Mucosa of rectum (tissue), 2 donors: ENCODE data around the gene DNAH17.

Experiments used
- H3K27ac ChIP-seq, 2 donors: one replicate each; pipeline ENCODE4 v1.7.0; 2013; ENCODE audit warnings: inconsistent platforms in 2 of 2, low read depth in 2 of 2, low read length in 2 of 2
- H3K27me3 ChIP-seq, 2 donors: one replicate each; pipeline ENCODE4 v1.7.0; 2013; ENCODE audit warnings: low read length in 2 of 2; ENCODE audit not compliant: control insufficient read depth in 2 of 2, insufficient read depth in 2 of 2
- H3K36me3 ChIP-seq, 2 donors: one replicate each; pipeline ENCODE4 v1.7.0; 2013; ENCODE audit warnings: low read length in 2 of 2; ENCODE audit not compliant: control insufficient read depth in 2 of 2, insufficient read depth in 2 of 2
- H3K4me1 ChIP-seq, 2 donors: one replicate each; pipeline ENCODE4 v1.7.0; 2013; ENCODE audit warnings: low read length in 2 of 2, mild to moderate bottlenecking in 1 of 2; ENCODE audit not compliant: control insufficient read depth in 2 of 2, insufficient read depth in 2 of 2
- H3K4me3 ChIP-seq, 2 donors: one replicate each; pipeline ENCODE4 v1.7.0; 2013; ENCODE audit warnings: low read length in 2 of 2
- H3K9ac ChIP-seq, 2 donors: one replicate each; pipeline ENCODE4 v1.7.0; 2013; ENCODE audit warnings: low read length in 2 of 2, low read depth in 1 of 2, mild to moderate bottlenecking in 1 of 2
- H3K9me3 ChIP-seq, 2 donors: one replicate each; pipeline ENCODE4 v1.7.0; 2013; ENCODE audit warnings: low read length in 2 of 2; ENCODE audit not compliant: control insufficient read depth in 2 of 2
- donor health status: healthy.
- donor health status: Normal muscosa, but diverticular disease.

DNAH17 gene

DNA sequence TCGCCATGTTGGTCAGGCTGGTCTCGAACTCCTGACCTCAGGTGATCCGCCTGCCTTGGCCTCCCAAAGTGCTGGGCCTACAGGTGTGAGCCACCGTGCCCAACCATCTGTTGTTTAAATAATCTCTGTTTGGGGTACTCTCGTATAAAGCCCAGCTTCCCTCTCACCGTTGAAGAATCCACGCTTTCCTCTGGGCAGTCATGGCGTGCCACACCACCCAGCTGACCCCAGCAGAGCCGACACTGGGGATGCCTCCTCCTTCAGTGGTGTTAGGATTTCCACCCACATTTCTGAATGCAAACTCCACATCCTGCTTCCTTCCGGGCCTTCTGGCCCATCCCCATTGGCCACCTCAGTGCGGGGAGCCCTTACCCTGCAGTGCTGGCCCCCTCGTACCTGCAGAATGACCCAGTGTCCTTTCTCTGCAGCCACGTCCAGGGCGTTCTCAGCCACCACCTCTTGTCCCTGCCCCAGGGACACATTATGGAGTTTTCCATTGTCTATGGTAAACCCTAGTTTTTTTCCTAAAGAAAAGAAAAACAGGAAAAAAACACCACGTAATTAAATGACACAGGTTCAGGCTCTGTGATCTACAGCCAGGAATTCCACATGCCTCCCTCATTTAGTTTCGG lies 138.4 kb downstream of the DNAH17 start:
- Histone ChIP-seq H3K27ac (no peak overlapping the region), H3K4me3 (no peak overlapping the region), H3K9ac (no peak overlapping the region), H3K27me3 (peaks cover 4 to 5% of the 10 kb centered on the region in 2 donors), H3K4me1 (no peaks in the 10 kb centered on the region), H3K36me3 (no peaks in the 10 kb centered on the region), H3K9me3 (no peaks in the 10 kb centered on the region)

DNA sequence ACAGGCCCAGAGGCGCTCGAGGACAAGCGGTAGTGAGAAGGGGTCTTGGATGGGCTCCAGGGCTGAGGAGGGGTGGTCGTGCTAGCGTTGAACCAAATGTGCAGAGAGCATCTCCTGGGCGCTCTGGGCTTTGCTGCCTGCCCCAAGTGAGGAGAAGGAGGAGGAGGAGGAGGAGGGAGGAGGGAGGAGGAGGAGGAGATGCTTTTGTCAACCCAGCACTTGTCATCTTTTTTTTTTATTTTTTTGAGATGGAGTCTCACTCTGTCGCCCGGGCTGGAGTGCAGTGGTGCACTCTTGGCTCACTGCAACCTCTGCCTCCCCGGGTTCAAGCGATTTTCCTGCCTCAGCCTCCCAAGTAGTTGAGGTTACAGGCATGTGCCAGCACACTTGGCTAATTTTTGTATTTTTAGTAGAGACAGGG lies 138.9 kb downstream of the DNAH17 start:
- H3K9ac ChIP-seq, result no peak overlapping the region
- no peak overlapping the region for H3K27ac ChIP-seq
- peaks cover 5% of the 10 kb centered on the region in 2 donors for H3K27me3 ChIP-seq
- H3K36me3 ChIP-seq, result no peaks in the 10 kb centered on the region
- no peak overlapping the region for H3K4me3 ChIP-seq
- H3K4me1 ChIP-seq, result no peaks in the 10 kb centered on the region
- no peaks in the 10 kb centered on the region for H3K9me3 ChIP-seq

GRCh38 chr17:78437508-78438169 lies 139.6 kb downstream of the DNAH17 start:
- H3K4me3 ChIP-seq, result no peak overlapping the region
- H3K9ac ChIP-seq, result no peak overlapping the region
- H3K9me3 ChIP-seq, result no peaks in the 10 kb centered on the region
- H3K4me1 ChIP-seq, result no peaks in the 10 kb centered on the region
- H3K27me3 ChIP-seq, result peaks cover 5 to 9% of the 10 kb centered on the region in 2 donors
- H3K27ac ChIP-seq, result no peak overlapping the region
- H3K36me3 ChIP-seq, result no peaks in the 10 kb centered on the region

DNA sequence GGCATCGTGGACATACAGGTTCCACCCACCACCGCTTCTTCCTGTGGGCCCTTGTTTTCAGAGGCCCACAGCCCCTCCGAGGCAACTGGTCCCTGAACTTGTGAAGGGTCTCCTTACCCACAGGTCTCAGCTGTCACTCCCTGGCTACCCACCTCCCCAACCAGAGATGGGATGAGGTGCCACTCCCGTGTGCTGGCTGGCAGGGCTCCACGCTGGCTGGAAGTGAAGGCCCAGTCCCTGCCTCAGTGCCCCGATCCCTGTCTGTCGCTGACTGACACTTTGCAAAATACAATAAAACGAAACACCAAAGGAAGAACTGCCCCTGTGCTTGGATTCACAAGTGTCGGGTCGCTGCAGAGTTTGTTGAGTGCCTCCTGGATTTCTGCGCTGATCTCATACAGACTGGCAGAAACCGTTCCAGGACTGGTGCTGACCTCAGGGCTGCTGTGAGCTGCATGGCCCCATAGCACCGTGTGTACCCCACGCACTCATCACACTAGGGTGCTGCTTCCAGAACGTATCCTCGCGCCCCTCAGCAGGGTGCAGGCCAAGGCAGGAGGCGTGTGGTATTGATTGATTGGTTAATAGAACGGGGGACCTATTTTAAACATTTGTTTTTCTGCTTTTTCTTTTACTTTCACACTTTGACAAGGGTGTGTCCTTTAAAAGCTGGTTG lies 141.7 kb downstream of the DNAH17 start:
- no peaks in the 10 kb centered on the region for H3K36me3 ChIP-seq
- no peaks in the 10 kb centered on the region for H3K9me3 ChIP-seq
- H3K9ac ChIP-seq, result no peak overlapping the region
- H3K27ac ChIP-seq, result no peak overlapping the region
- no peaks in the 10 kb centered on the region for H3K4me1 ChIP-seq
- no peak overlapping the region for H3K4me3 ChIP-seq
- H3K27me3 ChIP-seq, result peaks cover 5 to 9% of the 10 kb centered on the region in 2 donors

- no peak overlapping the region for H3K4me3 ChIP-seq
- H3K9me3 ChIP-seq, result no peaks in the 10 kb centered on the region
- H3K27me3 ChIP-seq, result peaks cover 5 to 9% of the 10 kb centered on the region in 2 donors
- no peaks in the 10 kb centered on the region for H3K4me1 ChIP-seq
- no peak overlapping the region for H3K27ac ChIP-seq
- peaks cover 0 to 4% of the 10 kb centered on the region in 2 donors for H3K36me3 ChIP-seq
- no peak overlapping the region for H3K9ac ChIP-seq
Measured at GRCh38 chr17:78434455-78435329, 142.5 kb downstream of the DNAH17 start.

DNA sequence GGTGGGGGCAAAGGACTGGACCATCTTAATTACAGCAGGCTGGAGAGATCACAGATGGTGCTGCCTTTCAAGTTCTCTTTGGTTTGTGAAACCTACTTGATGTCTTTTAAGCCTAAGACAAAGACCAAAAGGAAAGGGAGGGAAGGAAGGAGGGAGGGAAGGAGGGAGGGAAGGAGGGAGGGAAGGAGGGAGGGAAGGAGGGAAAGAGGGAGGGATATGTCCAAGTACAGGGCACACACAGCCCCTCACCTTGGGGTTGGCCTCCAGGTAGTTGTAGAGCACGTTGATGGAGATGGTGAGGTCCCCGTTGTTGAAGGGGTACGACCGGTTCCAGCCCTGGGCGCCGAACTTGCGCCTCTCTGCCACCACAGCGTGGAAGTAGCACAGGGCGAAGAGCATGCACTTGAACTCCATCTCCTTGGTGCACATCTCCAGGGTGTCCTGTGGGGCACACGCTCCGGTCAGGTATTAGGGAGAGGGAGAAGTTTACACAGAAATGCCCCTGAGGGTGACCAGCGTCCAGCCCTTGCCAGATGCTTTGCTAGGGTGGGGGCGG lies 143.3 kb downstream of the DNAH17 start:
- no peaks in the 10 kb centered on the region for H3K4me1 ChIP-seq

DNA sequence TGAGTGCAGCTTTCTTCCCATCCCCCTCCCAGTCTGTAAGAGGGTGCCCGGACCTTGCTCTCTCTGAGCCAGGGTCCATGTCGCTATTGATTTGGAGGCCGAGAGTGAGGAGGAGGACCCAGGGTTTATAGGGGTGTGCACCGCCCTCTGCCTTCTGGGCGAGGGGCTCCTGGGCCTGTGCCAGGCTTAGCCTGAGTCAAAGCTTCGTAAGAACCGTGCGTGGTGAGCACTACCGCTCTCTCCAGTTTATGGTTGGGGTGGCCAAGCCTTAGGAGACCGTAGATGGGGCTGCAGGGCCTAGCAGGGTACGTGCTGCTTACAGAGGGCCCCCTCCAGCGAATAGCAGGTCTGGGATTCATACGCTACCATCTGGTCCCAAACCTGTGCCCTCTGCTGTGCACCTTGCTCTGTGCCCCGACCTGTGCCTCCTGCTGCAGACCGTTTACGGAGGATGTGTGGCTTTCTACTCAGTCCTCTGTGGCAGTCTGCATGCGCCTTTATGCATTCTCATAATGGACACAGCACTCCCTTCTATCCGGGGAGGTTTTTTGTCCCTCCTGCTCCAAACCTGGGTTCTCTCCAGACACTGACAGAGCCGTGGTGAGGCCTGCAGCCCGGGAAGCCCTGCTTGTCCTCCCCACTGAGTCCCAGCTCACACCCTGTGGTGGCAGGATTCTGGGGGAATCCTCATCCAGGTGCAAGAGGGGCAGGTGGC lies 144.0 kb downstream of the DNAH17 start:
- peaks cover 5 to 9% of the 10 kb centered on the region in 2 donors for H3K27me3 ChIP-seq
- no peak overlapping the region for H3K9ac ChIP-seq
- H3K9me3 ChIP-seq, result no peaks in the 10 kb centered on the region
- no peak overlapping the region for H3K27ac ChIP-seq
- H3K4me1 ChIP-seq, result no peaks in the 10 kb centered on the region
- H3K36me3 ChIP-seq, result peaks cover 2 to 15% of the 10 kb centered on the region in 2 donors
- no peak overlapping the region for H3K4me3 ChIP-seq

More for the DNA sequence above, 143.3 kb downstream of the DNAH17 start:
- H3K36me3 ChIP-seq, result peaks cover 0 to 11% of the 10 kb centered on the region in 2 donors
- H3K9me3 ChIP-seq, result no peaks in the 10 kb centered on the region
- H3K4me3 ChIP-seq, result no peak overlapping the region
- H3K27ac ChIP-seq, result no peak overlapping the region
- no peak overlapping the region for H3K9ac ChIP-seq
- peaks cover 5 to 9% of the 10 kb centered on the region in 2 donors for H3K27me3 ChIP-seq

- H3K36me3 ChIP-seq, result peaks cover 4 to 20% of the 10 kb centered on the region in 2 donors
- no peak overlapping the region for H3K27ac ChIP-seq
- H3K27me3 ChIP-seq, result peaks cover 5 to 9% of the 10 kb centered on the region in 2 donors
- H3K9me3 ChIP-seq, result no peaks in the 10 kb centered on the region
- H3K9ac ChIP-seq, result no peak overlapping the region
- no peaks in the 10 kb centered on the region for H3K4me1 ChIP-seq
- H3K4me3 ChIP-seq, result no peak overlapping the region
Measured at GRCh38 chr17:78432226-78433012, 144.8 kb downstream of the DNAH17 start.

DNA sequence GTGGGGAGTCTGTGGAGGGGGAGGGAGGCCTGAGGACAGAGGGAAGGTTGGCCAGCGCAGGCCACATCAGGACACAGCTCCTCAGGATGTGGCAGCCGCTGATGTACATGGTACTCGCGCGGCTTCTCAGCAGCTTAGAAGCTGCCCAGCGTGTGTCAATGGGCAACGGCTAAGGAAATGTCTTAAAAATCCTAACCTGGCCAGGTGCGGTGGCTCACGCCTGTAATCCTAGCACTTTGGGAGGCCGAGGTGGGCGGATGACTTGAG lies 145.6 kb downstream of the DNAH17 start:
- Histone ChIP-seq H3K4me3 (no peak overlapping the region), H3K27me3 (peaks cover 0 to 6% of the 10 kb centered on the region in 2 donors), H3K36me3 (peaks cover 11 to 27% of the 10 kb centered on the region in 2 donors), H3K4me1 (no peaks in the 10 kb centered on the region), H3K9me3 (no peaks in the 10 kb centered on the region), H3K9ac (no peak overlapping the region), H3K27ac (no peak overlapping the region)
